ENCODE data around the gene NRCAM.

NRCAM gene

GRCh38 chr7:108459922-108460551, 3.8 kb upstream of the NRCAM start:
- H3K4me3 ChIP-seq (ENCODE audit: low read length): no peak overlapping the region
- DNase-seq (ENCODE audit: low read depth): no peak
- peak; percentile 67 for TF ChIP-seq CTCF (conservative IDR thresholded peaks at IDR 0.05; ENCODE audit: low read depth, low read length)

GRCh38 chr7:108457871-108458270, 1.6 kb upstream of the NRCAM start:
- no peak overlapping the region for H3K4me3 ChIP-seq (ENCODE audit: low read length)
- no peak for DNase-seq (ENCODE audit: low read depth)
- TF ChIP-seq CTCF (conservative IDR thresholded peaks at IDR 0.05; ENCODE audit: low read depth, low read length): no peak

GRCh38 chr7:108456845-108457540, 757 bp upstream of the NRCAM start:
- TF ChIP-seq CTCF (conservative IDR thresholded peaks at IDR 0.05; ENCODE audit: low read depth, low read length): no peak
- no peak for DNase-seq (ENCODE audit: low read depth)
- no peak overlapping the region for H3K4me3 ChIP-seq (ENCODE audit: low read length)

- peak overlapping the region; percentile 46 for H3K4me3 ChIP-seq (ENCODE audit: low read length)
- TF ChIP-seq CTCF (conservative IDR thresholded peaks at IDR 0.05; ENCODE audit: low read depth, low read length): no peak
- no peak for DNase-seq (ENCODE audit: low read depth)
These were observed 662 bp downstream of the NRCAM start for GRCh38 chr7:108455551-108455997.

- TF ChIP-seq CTCF (conservative IDR thresholded peaks at IDR 0.05; ENCODE audit: low read depth, low read length): no peak
- peak overlapping the region; percentile 46 for H3K4me3 ChIP-seq (ENCODE audit: low read length)
- no peak for DNase-seq (ENCODE audit: low read depth)
These were observed 1.3 kb downstream of the NRCAM start for GRCh38 chr7:108454674-108455550.

GRCh38 chr7:108454317-108454673, 1.9 kb downstream of the NRCAM start:
- no peak for DNase-seq (ENCODE audit: low read depth)
- peak overlapping the region; percentile 46 for H3K4me3 ChIP-seq (ENCODE audit: low read length)
- no peak for TF ChIP-seq CTCF (conservative IDR thresholded peaks at IDR 0.05; ENCODE audit: low read depth, low read length)

Data from retinal pigment epithelial cell (primary cell).